Liver (tissue), 9 donors: ENCODE measurements around the gene PLA2G7. TPM values are rescaled to one million over a fixed set of nuclear protein-coding genes. Genes with fewer than 3 reads are reported as not detected.

Experiments used
- DNase-seq: peaks from one replicate; pipeline ENCODE4 v3.0.0-alpha.2; 2017; ENCODE audit warnings: low spot score
- H3K27ac ChIP-seq, 2 donors: one replicate each; pipeline ENCODE4 v1.7.0; 2013; ENCODE audit warnings: inconsistent platforms in 2 of 2, low read length in 2 of 2, control low read depth in 1 of 2, low read depth in 1 of 2, mild to moderate bottlenecking in 1 of 2
- H3K27me3 ChIP-seq, 4 donors: one replicate each; pipeline versions ENCODE4 v1.6.1 to v1.7.0; 2013; ENCODE audit warnings: low read length in 3 of 4, inconsistent platforms in 1 of 4, mild to moderate bottlenecking in 1 of 4, moderate library complexity in 1 of 4; ENCODE audit not compliant: control insufficient read depth in 4 of 4, insufficient read depth in 4 of 4
- H3K36me3 ChIP-seq, 4 donors: one replicate each; pipeline versions ENCODE4 v1.6.1 to v1.7.0; 2013; ENCODE audit warnings: low read length in 3 of 4, mild to moderate bottlenecking in 3 of 4, low read depth in 1 of 4, moderate library complexity in 1 of 4; ENCODE audit not compliant: control insufficient read depth in 4 of 4, insufficient read depth in 3 of 4
- H3K4me1 ChIP-seq, 4 donors: one replicate each; pipeline versions ENCODE4 v1.6.1 to v1.7.0; 2013; ENCODE audit warnings: low read length in 3 of 4, mild to moderate bottlenecking in 3 of 4, moderate library complexity in 1 of 4; ENCODE audit not compliant: control insufficient read depth in 4 of 4, insufficient read depth in 4 of 4
- H3K4me3 ChIP-seq, 3 donors: one replicate each; pipeline versions ENCODE4 v1.6.1 to v1.7.0; 2013; ENCODE audit warnings: low read length in 3 of 3, control low read depth in 1 of 3, low read depth in 1 of 3, mild to moderate bottlenecking in 1 of 3
- H3K9ac ChIP-seq, 2 donors: one replicate each; pipeline ENCODE4 v1.7.0; 2013; ENCODE audit warnings: low read length in 2 of 2, mild to moderate bottlenecking in 2 of 2, moderate library complexity in 2 of 2, control low read depth in 1 of 2, low read depth in 1 of 2
- H3K9me3 ChIP-seq, 4 donors: one replicate each; pipeline versions ENCODE4 v1.6.1 to v1.7.0; 2013; ENCODE audit warnings: low read length in 3 of 4; ENCODE audit not compliant: control insufficient read depth in 4 of 4
- EGR1 ChIP-seq, 2 donors: IDR thresholded peaks; 2 replicates each; pipeline ENCODE4 v1.6.1; 2016 to 2018; ENCODE audit warnings: antibody characterized with exemption in 2 of 2, low read depth in 2 of 2
- FOXA1 ChIP-seq: IDR thresholded peaks from 2 replicates; pipeline ENCODE4 v1.6.1; 2016; ENCODE audit warnings: antibody characterized with exemption
- FOXA2 ChIP-seq: IDR thresholded peaks from 2 replicates; pipeline ENCODE4 v1.6.1; 2016; ENCODE audit warnings: antibody characterized with exemption
- GABPA ChIP-seq, 2 donors: IDR thresholded peaks in 1 of 2; conservative IDR thresholded peaks in 1 of 2; 2 replicates each; pipeline ENCODE4 v1.6.1; 2016; ENCODE audit warnings: antibody characterized with exemption in 2 of 2, mild to moderate bottlenecking in 1 of 2, moderate library complexity in 1 of 2
- HNF4A ChIP-seq, 2 donors: conservative IDR thresholded peaks; 2 replicates each; pipeline ENCODE4 v1.6.1; 2016; ENCODE audit warnings: antibody characterized with exemption in 2 of 2, mild to moderate bottlenecking in 2 of 2
- HNF4G ChIP-seq: IDR thresholded peaks from 2 replicates; pipeline ENCODE4 v1.6.1; 2016; ENCODE audit warnings: antibody characterized with exemption
- NR2F2 ChIP-seq: IDR thresholded peaks from 2 replicates; pipeline ENCODE4 v1.6.1; 2016; ENCODE audit warnings: antibody characterized with exemption
- RXRA ChIP-seq, 2 donors: IDR thresholded peaks; 2 replicates each; pipeline ENCODE4 v1.6.1; 2017 to 2018; ENCODE audit warnings: antibody characterized with exemption in 2 of 2, mild to moderate bottlenecking in 1 of 2
- SP1 ChIP-seq: IDR thresholded peaks from 2 replicates; pipeline ENCODE4 v1.6.1; 2018; ENCODE audit warnings: antibody characterized with exemption, mild to moderate bottlenecking
- YY1 ChIP-seq: IDR thresholded peaks from 2 replicates; pipeline ENCODE4 v1.6.1; 2016; ENCODE audit warnings: antibody characterized with exemption, mild to moderate bottlenecking
- WGBS: extraction: QIAGEN DNeasy Blood & Tissue Kit; methylation state at CpG from one replicate; pipeline ENCODE4 v1.1.7; 2013; 5-methylcytosine and 5-hydroxymethylcytosine counted together
- polyA plus RNA-seq, 2 donors: library from polyadenylated mRNA; stranded (reverse) in 1 of 2; unstranded in 1 of 2; fragments of 200-250 nt in 1 of 2; fragments of >200 nt in 1 of 2; fragmentation: Nextera tagmentation in 1 of 2; extraction: Ambion mirVana in 1 of 2; gene quantifications; one replicate each; pipeline versions ENCODE4 v1.2.1 to v1.2.3, GENCODE V29; 2013 to 2015
- total RNA-seq, 2 donors: library from RNA; depleted of rRNA; stranded (reverse); fragments of >200 nt; gene quantifications; one replicate each; pipeline ENCODE4 v1.2.3, GENCODE V29; 2014
- TF ChIP-seq, protein P1 (sequence below): IDR thresholded peaks from 2 replicates; pipeline ENCODE4 v1.6.1; 2016; ENCODE audit warnings: antibody characterized with exemption
- TF ChIP-seq, protein P2 (sequence below): IDR thresholded peaks from 2 replicates; pipeline ENCODE4 v1.6.1; 2016; ENCODE audit warnings: antibody characterized with exemption, mild to moderate bottlenecking
- TF ChIP-seq, protein P3 (sequence below): IDR thresholded peaks from 2 replicates; pipeline ENCODE4 v1.6.1; 2016; ENCODE audit warnings: antibody characterized with exemption
- donor health status: healthy.
- donor health status: healthy.
- donor health status: healthy.
- donor health status: healthy.
- donor health status: healthy.

PLA2G7 gene
- total and polyA plus RNA-seq, 4 donors = 0.35 to 24.7 (median 1.3) TPM

DNA sequence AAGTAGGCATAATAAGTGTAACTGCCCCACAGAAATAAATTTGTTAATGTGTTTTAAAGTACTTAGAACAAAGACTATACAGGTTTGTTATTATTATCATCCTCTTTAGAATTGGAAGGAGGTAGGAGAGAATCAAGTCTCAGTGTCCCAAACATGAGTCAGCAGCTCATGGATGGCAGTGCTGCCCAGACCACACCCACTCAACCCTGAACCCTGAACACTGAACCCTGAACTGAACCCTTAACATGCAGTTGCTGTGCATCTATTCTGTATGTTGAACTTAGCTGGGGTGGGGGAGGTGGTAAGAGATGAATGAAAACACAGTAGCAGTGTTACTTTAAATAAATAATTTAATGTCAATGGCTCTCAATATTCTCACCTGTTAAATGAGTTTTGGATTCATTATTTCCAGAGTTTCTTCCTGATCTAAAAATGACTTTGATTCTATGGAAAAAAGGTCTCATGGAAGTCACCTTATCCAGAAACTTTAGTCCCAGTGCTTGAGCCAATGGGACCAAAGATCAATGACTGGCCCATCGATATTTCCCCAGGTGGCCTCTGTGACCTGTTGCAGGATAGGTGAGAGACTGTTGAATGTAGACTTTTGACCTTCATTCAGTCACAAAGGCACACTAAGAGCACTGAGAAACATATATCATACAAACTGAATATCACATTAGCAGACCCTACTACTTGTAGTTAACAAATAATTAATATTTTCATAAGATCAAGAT is 8.4 kb upstream of the PLA2G7 start:
- H3K36me3 ChIP-seq = no peaks in the 10 kb centered on the region
- peak; percentile 33 to 61 for TF ChIP-seq HNF4A (conservative IDR thresholded peaks at IDR 0.05)
- TF ChIP-seq FOXA2 = no peak
- no peak for TF ChIP-seq FOXA1
- TF ChIP-seq SP1 = no peak
- peak in 1 of 2 donors; percentile 6 for TF ChIP-seq RXRA (IDR thresholded peaks at IDR 0.05)
- no peak for TF ChIP-seq GABPA (IDR thresholded peaks at IDR 0.05 in 1 of 2, conservative IDR thresholded peaks at IDR 0.05 in 1 of 2)
- no peak overlapping the region for H3K9ac ChIP-seq
- H3K27ac ChIP-seq = no peak overlapping the region
- no peak for DNase-seq
- no peaks in the 10 kb centered on the region for H3K4me1 ChIP-seq
- no peaks in the 10 kb centered on the region for H3K27me3 ChIP-seq
- no peak overlapping the region for H3K4me3 ChIP-seq
- WGBS = 27% methylated on average over 1 of the region's 1 CpG
- no peaks in the 10 kb centered on the region for H3K9me3 ChIP-seq

DNA sequence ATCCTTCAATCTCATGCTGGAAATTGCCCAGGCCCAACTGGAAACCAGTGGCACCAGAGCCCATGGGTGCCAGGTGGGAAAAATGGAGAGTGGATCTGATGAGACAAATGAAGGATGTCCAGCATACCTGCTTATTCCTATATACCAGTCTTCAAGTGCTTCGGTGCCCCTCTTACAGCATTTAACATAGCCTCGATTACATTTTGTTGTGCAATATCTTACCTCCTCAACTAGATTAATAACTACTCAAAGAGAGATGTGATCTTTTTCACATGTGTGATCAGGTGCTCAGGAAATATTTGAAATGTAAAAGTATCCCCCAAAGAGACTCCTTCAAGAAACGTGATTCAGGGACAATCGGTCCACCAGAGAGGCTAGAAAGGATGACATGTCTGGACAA is 6.7 kb upstream of the PLA2G7 start:
- H3K9ac ChIP-seq = no peak overlapping the region
- DNase-seq = no peak
- 95% methylated on average over 4 of the region's 4 CpGs for WGBS
- no peaks in the 10 kb centered on the region for H3K27me3 ChIP-seq
- H3K27ac ChIP-seq = no peak overlapping the region
- no peaks in the 10 kb centered on the region for H3K9me3 ChIP-seq
- TF ChIP-seq HNF4G (no peak), FOXA2 (no peak), YY1 (no peak), RXRA (IDR thresholded peaks at IDR 0.05) (no peak), EGR1 (IDR thresholded peaks at IDR 0.05; ENCODE audit: low read depth in 2 of 2) (no peak), NR2F2 (no peak), HNF4A (conservative IDR thresholded peaks at IDR 0.05) (no peak), GABPA (IDR thresholded peaks at IDR 0.05 in 1 of 2, conservative IDR thresholded peaks at IDR 0.05 in 1 of 2) (no peak)
- TF ChIP-seq, protein P1, sequence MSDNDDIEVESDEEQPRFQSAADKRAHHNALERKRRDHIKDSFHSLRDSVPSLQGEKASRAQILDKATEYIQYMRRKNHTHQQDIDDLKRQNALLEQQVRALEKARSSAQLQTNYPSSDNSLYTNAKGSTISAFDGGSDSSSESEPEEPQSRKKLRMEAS = no peak
- TF ChIP-seq, protein P2, sequence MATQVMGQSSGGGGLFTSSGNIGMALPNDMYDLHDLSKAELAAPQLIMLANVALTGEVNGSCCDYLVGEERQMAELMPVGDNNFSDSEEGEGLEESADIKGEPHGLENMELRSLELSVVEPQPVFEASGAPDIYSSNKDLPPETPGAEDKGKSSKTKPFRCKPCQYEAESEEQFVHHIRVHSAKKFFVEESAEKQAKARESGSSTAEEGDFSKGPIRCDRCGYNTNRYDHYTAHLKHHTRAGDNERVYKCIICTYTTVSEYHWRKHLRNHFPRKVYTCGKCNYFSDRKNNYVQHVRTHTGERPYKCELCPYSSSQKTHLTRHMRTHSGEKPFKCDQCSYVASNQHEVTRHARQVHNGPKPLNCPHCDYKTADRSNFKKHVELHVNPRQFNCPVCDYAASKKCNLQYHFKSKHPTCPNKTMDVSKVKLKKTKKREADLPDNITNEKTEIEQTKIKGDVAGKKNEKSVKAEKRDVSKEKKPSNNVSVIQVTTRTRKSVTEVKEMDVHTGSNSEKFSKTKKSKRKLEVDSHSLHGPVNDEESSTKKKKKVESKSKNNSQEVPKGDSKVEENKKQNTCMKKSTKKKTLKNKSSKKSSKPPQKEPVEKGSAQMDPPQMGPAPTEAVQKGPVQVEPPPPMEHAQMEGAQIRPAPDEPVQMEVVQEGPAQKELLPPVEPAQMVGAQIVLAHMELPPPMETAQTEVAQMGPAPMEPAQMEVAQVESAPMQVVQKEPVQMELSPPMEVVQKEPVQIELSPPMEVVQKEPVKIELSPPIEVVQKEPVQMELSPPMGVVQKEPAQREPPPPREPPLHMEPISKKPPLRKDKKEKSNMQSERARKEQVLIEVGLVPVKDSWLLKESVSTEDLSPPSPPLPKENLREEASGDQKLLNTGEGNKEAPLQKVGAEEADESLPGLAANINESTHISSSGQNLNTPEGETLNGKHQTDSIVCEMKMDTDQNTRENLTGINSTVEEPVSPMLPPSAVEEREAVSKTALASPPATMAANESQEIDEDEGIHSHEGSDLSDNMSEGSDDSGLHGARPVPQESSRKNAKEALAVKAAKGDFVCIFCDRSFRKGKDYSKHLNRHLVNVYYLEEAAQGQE = no peak
- TF ChIP-seq, protein P3, sequence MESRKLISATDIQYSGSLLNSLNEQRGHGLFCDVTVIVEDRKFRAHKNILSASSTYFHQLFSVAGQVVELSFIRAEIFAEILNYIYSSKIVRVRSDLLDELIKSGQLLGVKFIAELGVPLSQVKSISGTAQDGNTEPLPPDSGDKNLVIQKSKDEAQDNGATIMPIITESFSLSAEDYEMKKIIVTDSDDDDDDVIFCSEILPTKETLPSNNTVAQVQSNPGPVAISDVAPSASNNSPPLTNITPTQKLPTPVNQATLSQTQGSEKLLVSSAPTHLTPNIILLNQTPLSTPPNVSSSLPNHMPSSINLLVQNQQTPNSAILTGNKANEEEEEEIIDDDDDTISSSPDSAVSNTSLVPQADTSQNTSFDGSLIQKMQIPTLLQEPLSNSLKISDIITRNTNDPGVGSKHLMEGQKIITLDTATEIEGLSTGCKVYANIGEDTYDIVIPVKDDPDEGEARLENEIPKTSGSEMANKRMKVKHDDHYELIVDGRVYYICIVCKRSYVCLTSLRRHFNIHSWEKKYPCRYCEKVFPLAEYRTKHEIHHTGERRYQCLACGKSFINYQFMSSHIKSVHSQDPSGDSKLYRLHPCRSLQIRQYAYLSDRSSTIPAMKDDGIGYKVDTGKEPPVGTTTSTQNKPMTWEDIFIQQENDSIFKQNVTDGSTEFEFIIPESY = no peak
- no peak overlapping the region for H3K4me3 ChIP-seq
- no peaks in the 10 kb centered on the region for H3K36me3 ChIP-seq
- no peaks in the 10 kb centered on the region for H3K4me1 ChIP-seq
